GM11168 (cell line): Measurements from ENCODE around the gene NDST1.
"Not testable (repeated sequence)": the region's sequence is repeated elsewhere in the genome, so short reads cannot be mapped to it uniquely, and the experiment has no call there.

Experiments
- in situ Hi-C: fragments of 300-500 bp; cut with MboI; formaldehyde crosslinking; loops from one replicate; pipeline ENCODE4 v1.12.0; 2022; ENCODE audit warnings: low sequenced_read_pairs; ENCODE audit not compliant: unreplicated experiment

Gene NDST1

DNA sequence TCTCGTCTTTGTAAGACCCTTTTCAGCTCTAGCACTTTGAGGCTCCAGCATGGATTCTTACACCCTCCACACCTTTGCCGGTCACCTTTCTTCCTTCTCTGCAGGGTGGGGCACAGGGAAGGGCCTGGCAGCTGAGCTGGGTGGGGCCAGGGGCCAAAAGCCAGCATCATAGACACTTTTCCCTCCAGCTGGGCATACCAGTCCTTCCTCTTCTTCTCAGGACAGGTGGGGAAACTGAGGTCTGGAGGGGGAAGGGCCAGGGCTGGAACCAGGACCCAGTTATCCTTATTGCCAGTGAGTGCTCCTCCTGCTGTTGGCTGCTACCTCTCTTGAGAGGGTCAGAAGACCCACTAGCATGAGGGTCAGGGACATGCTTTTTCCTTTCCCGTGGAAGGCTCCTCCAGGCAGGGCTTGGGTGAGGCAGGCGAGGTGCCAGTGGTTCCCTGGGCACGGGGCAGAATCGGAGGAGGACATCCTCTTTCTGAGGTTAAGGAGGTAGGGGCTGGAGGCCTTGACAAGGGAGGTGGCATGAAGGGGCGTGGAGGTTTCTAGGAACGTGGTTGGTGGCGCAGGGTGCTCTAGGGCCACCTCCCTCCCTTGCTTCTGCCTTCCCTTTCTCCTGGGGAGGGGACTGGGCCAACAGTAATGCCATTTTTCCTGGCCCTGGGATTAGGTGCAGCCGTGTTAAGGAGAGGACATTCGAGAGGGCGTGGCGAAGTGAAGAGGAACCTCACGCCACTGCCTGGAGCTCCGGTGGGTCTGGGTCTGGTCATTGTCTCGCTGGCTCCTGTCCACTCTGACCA, at the start of gene NDST1:
Gene NDST1 (plus strand): TSS at position 658 of the 803 bp plus-strand sequence. CDS start 13,124 bp downstream, outside the sequence.
- in situ Hi-C loops: no loop called here

- in situ Hi-C loops: loop anchor here (25.0 kb wide), 1 partner anchor 203 kb away; the partner anchor contains the start of gene MYOZ3
Observed at GRCh38 chr5:150458802-150459557, 49.0 kb upstream of the NDST1 start.

DNA sequence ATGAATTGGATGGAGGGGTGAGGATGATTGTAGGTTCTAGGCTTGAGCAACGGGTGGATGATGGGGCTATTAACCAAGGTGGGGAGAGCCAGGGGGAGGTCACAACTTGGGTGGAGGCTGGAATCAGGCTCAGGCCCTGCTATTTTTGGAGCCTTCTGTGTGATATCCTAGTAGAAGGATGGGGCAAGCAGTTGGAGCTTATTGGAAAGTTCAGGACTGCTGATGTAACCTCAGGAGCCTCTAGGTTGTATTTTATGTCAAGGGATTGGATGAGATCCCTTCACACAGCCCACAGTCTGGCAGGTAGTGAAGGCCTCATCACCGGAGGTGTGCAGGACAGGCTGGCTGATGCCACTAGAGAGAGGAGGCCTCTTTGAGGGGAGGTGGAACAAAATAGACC, 47.1 kb upstream of the NDST1 start:
- in situ Hi-C loops: loop anchor here (5.0 to 25.0 kb wide), 2 partner anchors 87 to 202 kb away; partner anchors contain the start of gene MYOZ3

DNA sequence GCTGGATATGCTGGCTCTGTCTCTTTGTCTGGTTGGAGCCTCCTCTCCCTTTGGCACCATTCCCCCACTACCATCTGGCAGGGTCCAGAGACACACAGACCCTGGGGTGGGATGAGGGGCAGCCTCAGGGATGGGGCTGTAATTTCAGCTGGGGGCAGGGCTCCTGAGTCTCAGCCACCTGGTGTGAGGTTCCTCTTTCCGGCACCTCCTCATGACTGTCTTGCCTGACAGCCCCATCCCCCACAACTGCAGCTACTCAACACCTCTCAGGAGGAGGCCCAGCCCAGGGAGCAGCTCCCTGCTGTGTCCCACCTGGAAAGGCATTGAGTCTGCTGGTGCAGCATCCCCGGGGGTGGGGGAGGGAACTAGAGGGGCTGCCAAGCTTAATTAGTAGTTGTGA, 46.7 kb upstream of the NDST1 start:
- in situ Hi-C loops: loop anchor here (5.0 to 25.0 kb wide), 2 partner anchors 86 to 201 kb away; partner anchors contain the start of gene MYOZ3

DNA sequence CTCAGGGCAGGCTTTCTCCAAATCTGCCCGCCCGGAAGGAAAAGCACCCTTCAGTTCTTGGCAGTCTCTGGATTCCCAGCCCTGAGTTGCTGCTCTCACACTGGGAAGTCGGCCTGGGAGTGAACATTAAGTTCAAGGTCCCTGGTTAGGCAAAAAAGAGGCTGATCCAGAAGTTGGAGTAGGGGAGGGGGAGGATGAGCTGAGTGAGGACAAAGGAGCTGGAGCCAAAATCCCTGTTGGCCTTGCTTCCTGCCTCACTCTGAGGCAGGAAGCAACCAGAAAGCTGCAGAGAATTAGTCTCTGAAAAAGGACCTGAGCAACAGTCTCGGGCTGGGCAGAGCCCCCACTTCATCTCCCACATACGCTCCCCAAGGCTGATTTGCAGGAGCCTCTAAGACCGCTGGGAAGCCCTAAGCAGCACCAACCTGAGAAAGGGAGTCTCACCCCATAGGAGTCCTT, 43.3 kb upstream of the NDST1 start:
- in situ Hi-C loops: loop anchor here (5.0 to 25.0 kb wide), 2 partner anchors 83 to 198 kb away; partner anchors contain the start of gene MYOZ3

DNA sequence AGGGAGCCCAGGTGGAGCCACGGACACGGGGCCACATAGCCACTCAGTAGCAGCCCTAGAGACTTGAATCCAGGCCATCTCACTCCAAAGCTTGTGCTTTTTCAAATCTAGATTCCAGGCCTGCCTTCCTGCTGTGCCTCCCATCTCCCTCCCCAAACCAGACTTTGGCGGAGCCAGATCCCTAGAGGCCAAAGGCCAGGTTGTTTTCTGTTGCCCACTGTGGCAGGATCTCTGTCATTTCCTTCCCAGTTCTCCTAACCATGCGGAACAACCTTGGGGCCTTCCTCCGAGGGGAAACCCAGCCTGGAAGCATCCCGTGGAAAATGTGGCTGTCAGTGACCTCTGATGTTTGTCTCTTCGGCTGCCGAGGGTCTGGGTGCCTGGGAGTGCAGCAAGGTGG, 42.0 kb upstream of the NDST1 start:
- in situ Hi-C loops: loop anchor here (25.0 kb wide), 1 partner anchor 196 kb away; the partner anchor contains the start of gene MYOZ3

DNA sequence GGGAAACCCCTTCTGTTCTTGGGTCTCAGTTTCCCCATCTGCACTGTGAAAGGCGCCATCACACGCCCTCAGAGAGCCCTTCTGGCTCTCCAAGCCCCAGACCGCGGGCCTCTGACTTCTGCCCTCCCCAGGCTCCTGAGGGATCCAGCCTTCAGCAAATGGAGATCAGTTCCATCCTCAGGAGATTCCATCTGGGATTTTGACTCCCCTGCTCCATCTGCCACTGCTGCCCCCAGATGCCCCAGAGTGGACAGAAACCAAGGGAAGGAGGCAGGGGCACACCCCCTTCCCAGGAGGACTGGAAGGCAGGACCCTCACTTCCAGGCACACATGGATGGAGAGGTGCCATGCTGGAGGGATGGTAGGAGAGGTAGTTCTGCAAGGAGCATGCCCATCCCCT, 39.7 kb upstream of the NDST1 start:
- in situ Hi-C loops: loop anchor here (25.0 kb wide), 1 partner anchor 194 kb away; the partner anchor contains the start of gene MYOZ3

DNA sequence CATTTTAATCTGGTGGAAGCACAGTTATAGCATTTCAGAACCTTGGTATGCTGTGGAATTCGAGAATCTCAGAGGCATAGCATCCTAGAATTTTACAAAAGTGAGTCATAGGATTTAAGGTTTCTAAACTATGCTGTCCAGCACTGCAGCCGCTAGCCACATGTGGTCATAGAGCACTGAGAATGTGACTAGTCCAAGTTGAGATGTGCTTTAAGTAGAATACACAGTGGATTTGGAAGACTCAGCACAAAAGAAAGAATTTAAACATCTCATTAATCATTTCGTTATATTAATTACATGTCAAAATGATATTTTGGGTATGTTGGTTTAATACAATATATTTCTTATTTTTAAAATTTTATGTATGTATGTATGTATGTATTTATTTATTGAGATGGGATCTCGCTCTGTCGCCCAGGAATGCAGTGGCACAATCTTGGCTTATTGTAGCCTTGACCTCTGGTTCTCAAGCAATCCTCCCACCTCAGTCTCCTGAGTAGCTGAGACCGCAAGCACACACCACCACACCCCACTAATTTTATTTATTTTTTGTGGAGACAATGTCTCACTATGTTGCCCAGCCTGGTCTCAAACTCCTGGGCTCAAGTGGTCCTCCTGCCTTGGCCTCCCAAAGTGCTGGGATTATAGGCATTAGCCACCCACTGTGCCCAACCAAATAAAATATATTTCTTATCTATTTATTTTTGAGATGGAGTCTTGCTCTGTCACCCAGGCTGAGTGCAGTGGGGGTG, 38.0 kb upstream of the NDST1 start:
- in situ Hi-C loops: loop anchor here (25.0 kb wide), 1 partner anchor 192 kb away; the partner anchor contains the start of gene MYOZ3

GRCh38 chr5:150473673-150474358, 34.1 kb upstream of the NDST1 start:
- in situ Hi-C loops: loop anchor here (25.0 kb wide), 1 partner anchor 188 kb away; the partner anchor contains the start of gene MYOZ3

GRCh38 chr5:150476568-150476967, 31.4 kb upstream of the NDST1 start:
- in situ Hi-C loops: not testable (repeated sequence)

DNA sequence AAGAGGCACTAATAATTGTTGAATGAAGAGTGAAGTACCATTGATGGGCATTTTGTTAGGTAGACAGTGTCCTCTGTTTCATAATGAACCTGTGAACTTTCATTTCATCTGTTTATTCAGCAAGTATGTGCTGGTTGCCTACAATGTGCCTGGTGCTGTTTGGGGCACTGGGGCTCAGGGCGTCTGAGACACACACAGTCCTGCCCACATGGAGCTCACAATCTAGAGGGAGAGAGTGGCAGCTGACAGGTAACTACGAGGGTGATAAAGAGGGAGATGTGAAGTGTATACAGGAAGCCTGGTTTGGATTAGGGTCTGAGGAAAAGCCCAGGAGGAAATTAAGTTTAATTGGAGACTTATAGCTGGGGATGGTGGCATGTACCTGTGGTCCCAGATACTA, 28.5 kb upstream of the NDST1 start:
- in situ Hi-C loops: no loop called here

DNA sequence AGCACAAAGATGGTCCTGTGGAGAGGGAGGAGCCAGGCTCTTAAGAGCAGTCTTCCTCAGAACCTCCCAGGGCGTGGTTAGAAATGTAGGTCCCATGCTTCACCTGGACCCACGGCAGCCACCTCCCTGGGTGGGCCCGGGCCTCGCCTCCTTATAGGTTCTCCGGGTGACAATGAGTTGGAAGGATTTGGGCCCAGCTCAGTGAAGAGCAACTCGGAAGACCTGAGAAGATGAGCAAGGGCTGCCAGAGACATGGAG, 26.3 kb upstream of the NDST1 start:
- in situ Hi-C loops: no loop called here

DNA sequence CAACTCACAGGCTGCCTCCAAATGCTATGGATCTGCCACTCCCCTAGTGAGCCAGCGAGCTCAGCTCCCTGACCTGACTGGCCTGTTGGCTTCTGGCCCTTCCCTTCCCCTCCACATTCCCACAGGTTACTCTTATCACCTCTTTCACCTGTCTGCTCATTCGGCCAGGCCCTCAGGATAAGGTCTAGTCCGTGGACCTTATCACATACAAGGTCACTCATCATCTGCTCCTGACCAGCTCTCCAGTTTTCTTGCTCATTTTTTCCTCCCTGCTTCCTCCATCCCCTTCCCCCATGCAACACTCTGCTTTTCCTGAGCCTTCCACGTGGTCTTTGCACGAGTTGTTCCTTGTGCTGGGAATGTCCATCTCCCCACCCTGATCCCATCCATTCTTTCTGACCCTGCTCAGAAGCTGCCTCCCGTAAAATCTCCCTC, 25.9 kb upstream of the NDST1 start:
- in situ Hi-C loops: no loop called here

- in situ Hi-C loops: no loop called here
Observed at GRCh38 chr5:150484964-150485692, 22.8 kb upstream of the NDST1 start.

DNA sequence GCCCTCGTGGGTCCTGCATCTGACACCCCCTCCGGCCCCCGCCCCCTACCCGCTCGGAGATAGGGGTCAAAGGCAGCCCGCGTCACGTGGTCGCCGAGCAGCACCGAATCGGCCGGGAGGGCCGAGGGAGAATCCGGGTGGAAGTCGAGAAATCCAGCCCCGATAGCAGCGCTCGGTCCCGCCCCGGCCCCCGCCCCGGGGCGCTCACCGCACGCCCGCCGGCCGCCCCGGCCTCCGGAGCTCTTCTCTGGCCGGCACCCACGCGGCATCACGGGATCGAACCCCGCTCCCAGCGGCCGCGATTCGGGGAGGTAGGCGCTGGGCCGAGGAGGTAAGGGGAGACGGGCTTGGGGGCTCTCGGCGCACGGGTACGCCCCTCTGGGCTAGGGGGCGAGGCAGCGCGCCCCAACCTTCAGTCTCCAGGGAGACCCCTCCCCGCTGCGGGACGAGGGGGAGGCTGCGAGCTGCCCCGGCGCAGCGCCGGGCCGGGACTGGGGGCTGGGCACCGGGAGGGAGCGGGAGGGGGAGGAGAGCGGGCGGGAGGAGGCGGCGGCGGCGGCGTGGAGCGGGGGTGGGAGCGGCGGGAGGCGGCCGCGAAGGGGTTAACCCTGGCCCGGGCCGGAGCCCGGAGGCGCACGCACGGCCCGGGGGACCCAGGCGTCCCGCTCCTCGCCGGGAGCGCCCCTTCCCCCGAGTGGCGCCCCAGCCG, 22.1 kb upstream of the NDST1 start:
- in situ Hi-C loops: no loop called here

DNA sequence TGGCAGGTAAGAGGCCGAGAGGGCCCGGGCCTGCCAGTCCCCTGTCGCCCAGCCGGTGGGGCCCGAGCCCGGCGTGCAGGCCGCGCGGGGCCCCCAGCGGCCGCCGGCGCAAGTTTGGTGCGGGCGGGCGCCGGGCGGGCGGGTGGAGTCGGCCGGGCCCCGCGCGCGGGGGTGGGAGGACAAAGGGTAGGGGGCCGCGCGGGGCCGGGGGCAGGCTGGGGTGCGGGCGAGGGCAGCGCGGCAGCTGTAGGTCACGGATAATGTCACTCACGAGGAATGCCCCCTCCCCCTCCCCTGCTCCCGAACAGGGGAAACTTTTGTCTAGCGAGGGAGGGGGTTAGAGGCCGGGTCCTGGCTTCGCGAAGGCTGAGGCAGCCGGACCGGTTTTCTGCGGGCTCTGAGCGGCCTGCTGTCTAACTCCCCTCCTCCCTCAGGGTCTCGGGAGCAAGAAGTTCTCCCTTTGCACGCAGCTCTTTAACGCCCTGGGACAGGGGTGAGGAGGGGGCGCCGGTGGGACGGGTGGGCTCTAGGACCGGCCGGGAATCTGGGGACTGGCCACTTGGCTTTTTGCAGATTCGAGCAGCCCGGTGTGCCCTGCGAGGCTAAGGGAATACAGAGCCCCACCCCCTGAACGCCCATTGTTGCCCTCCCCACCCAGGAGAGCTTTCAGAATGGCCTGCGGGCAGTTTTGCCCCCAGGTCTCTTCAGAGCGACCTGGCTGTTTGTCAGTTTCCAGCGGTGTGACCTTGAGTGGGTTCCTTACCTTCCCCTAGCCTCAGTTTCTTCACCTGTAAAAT, 21.3 kb upstream of the NDST1 start:
- in situ Hi-C loops: no loop called here

GRCh38 chr5:150487199-150488061, 20.5 kb upstream of the NDST1 start:
- in situ Hi-C loops: no loop called here
